K562 (cell line): Measurements from ENCODE around the gene HTR3C. TPM values are rescaled to one million over a fixed set of nuclear protein-coding genes. Genes with fewer than 3 reads are reported as not detected.

Experiments
- ATAC-seq: fragments of 200-7000 bp; cut with Tn5 transposase; 3 replicates; pipeline ENCODE4 v1.9.1; 2020; ENCODE audit warnings: moderate library complexity
- BruUV-seq: library from RNA; stranded (reverse); fragments of 400-500 nt; replicated peaks from 2 replicates; lab custom pipeline; 2021; lab: Mats Ljungman, UMichigan
- CTCF ChIA-PET: fragments of 300-600 bp; formaldehyde crosslinking; extraction: SDS; loops from one replicate; lab custom pipeline; 2021; ENCODE audit warnings: low intra/inter-chr PET ratio; lab: Yijun Ruan, JAX
- POLR2A ChIA-PET: fragments of 300-600, 350-650 bp; sonication (Branson Sonifier 250); formaldehyde crosslinking; extraction: SDS; loops from one replicate; lab custom pipeline; 2021; ENCODE audit warnings: antibody characterized with exemption, inconsistent platforms; lab: Yijun Ruan, JAX
- DNase-seq, 4 experiments: peaks; one replicate each; pipeline versions ENCODE4 v3.0.0 to v3.0.0-alpha.2; 2011 to 2018; ENCODE audit warnings: low spot score in 3 of 4, mixed read lengths in 3 of 4; ENCODE audit errors: extremely low read depth in 1 of 4
- FAIRE-seq: peaks from 2 replicates; lab custom pipeline; 2011; peaks lifted over from hg19 to GRCh38; lab: Jason Lieb, UNC
- H2AFZ ChIP-seq: 2 replicates; pipeline ENCODE4 v1.6.0; 2011; ENCODE audit warnings: low read depth, low read length, control low read depth, inconsistent platforms
- H3K27ac ChIP-seq: fragments of 200-600 bp; 3 replicates; pipeline ENCODE4 v1.8.0; 2011; ENCODE audit warnings: low read depth, mild to moderate bottlenecking, control low read depth, inconsistent platforms, low read length, moderate library complexity, mixed read lengths; ENCODE audit errors: extremely low read depth
- H3K27me3 ChIP-seq, 2 experiments: fragments of 300-600 bp in 1 of 2; 2 replicates in 1 of 2; 3 replicates in 1 of 2; pipeline versions ENCODE4 v1.6.0 to v1.8.0; 2011; ENCODE audit warnings: inconsistent platforms in 2 of 2, low read length in 2 of 2, mild to moderate bottlenecking in 1 of 2, mixed read lengths in 1 of 2, moderate library complexity in 1 of 2; ENCODE audit not compliant: control insufficient read depth in 2 of 2, insufficient read depth in 2 of 2
- H3K36me3 ChIP-seq: fragments of 300-600 bp; 3 replicates; pipeline ENCODE4 v1.8.0; 2011; ENCODE audit warnings: mild to moderate bottlenecking, low read length, inconsistent platforms; ENCODE audit not compliant: control insufficient read depth, insufficient read depth
- H3K4me1 ChIP-seq, 2 experiments: fragments of 200-600 bp in 1 of 2; replicated peaks in 1 of 2; 2 replicates in 1 of 2; 3 replicates in 1 of 2; pipeline versions ENCODE4 v1.5.1 to v1.8.0; 2011; ENCODE audit warnings: inconsistent platforms in 2 of 2, low read length in 2 of 2, mild to moderate bottlenecking in 1 of 2, mixed read lengths in 1 of 2, moderate library complexity in 1 of 2; ENCODE audit not compliant: control insufficient read depth in 2 of 2, insufficient read depth in 2 of 2
- H3K4me2 ChIP-seq: 2 replicates; pipeline ENCODE4 v1.6.1; 2011; ENCODE audit warnings: low read length, control low read depth, inconsistent platforms, mixed read lengths; ENCODE audit not compliant: insufficient read depth
- H3K4me3 ChIP-seq: fragments of 200-600 bp; sonication (generic), shearing (Covaris generic); 2 replicates; pipeline ENCODE4 v1.5.1; 2016; ENCODE audit warnings: control low read depth, inconsistent platforms
- H3K79me2 ChIP-seq: fragments of 200-600 bp; 3 replicates; pipeline ENCODE4 v1.8.0; 2011; ENCODE audit warnings: low read length, inconsistent platforms; ENCODE audit not compliant: control insufficient read depth, insufficient read depth
- H3K9ac ChIP-seq, 2 experiments: 2 replicates each; pipeline versions ENCODE4 v1.6.0 to v1.6.1; 2011; ENCODE audit warnings: low read depth in 2 of 2, low read length in 2 of 2, control low read depth in 1 of 2, inconsistent platforms in 1 of 2, mild to moderate bottlenecking in 1 of 2, mixed read lengths in 1 of 2; ENCODE audit not compliant: insufficient read depth in 1 of 2
- H3K9me1 ChIP-seq: one replicate; pipeline ENCODE4 v1.6.0; 2011; ENCODE audit warnings: inconsistent platforms, mild to moderate bottlenecking, low read length, moderate library complexity; ENCODE audit not compliant: control insufficient read depth, insufficient read depth
- H3K9me3 ChIP-seq: replicated peaks from 2 replicates; pipeline ENCODE4 v1.5.1; 2011; ENCODE audit warnings: low read depth, low read length, inconsistent platforms; ENCODE audit not compliant: control insufficient read depth, insufficient read depth
- H4K20me1 ChIP-seq: replicated peaks from 2 replicates; pipeline ENCODE4 v1.6.1; 2011; ENCODE audit warnings: low read length, inconsistent platforms, mixed read lengths; ENCODE audit not compliant: control insufficient read depth, insufficient read depth
- MCM7 ChIP-seq, 2 experiments: fragments of 450-650 bp; IDR thresholded peaks; 2 replicates each; pipeline ENCODE4 v1.6.1; 2016 to 2018
- NFIC ChIP-seq: fragments of 450-650 bp; IDR thresholded peaks from 2 replicates; pipeline ENCODE4 v1.6.1; 2017; ENCODE audit warnings: mild to moderate bottlenecking, inconsistent platforms
- WGBS: fragments of 100-300 bp; shearing (Covaris generic); methylation state at CpG from one replicate; pipeline ENCODE4 v1.1.6; 2016; ENCODE audit warnings: low coverage, mixed read lengths; ENCODE audit not compliant: insufficient coverage; ENCODE audit errors: missing lambda C conversion rate; 5-methylcytosine and 5-hydroxymethylcytosine counted together
- in situ Hi-C: fragments of 300-500 bp; cut with MboI; formaldehyde crosslinking; loops from 4 replicates; pipeline ENCODE4 v1.15.0; 2018; ENCODE audit warnings: inconsistent platforms, mixed read lengths
- intact Hi-C: fragments of 100-400 bp; cut with micrococcal nuclease; formaldehyde crosslinking; loops from 2 replicates; pipeline ENCODE4 v1.14.2; 2022
- polyA plus RNA-seq, 8 experiments: library from polyadenylated mRNA; depleted of rRNA in 4 of 8; stranded (reverse) in 5 of 8; unstranded in 3 of 8; fragments of >200 nt; fragmentation: Nextera tagmentation in 2 of 8; fragmentation: Illumina TruSeq in 1 of 8; extraction: Ambion mirVana in 2 of 8; extraction: Trizol in 1 of 8; gene quantifications; 2 replicates each; pipeline versions ENCODE4 v1.2.1 to v1.2.3, GENCODE V29; 2011 to 2014; ENCODE audit warnings: inconsistent platforms in 1 of 8, missing spikeins in 1 of 8
- total RNA-seq, 7 experiments: library from RNA; depleted of rRNA in 6 of 7; stranded (reverse); fragments of >200 nt in 6 of 7; fragmentation: Illumina TruSeq in 2 of 7; extraction: Trizol in 2 of 7; gene quantifications; 2 replicates each; pipeline versions ENCODE4 v1.2.1 to v1.2.3, GENCODE V29; 2011 to 2021; ENCODE audit warnings: low replicate concordance in 1 of 7

The HTR3C gene
- total and polyA plus RNA-seq, 9 of the 15 experiments (the other 6 are each of a cell fraction or from before 2014, with no cell fraction given), result 0.04 to 0.06 TPM; not detected in 7

DNA sequence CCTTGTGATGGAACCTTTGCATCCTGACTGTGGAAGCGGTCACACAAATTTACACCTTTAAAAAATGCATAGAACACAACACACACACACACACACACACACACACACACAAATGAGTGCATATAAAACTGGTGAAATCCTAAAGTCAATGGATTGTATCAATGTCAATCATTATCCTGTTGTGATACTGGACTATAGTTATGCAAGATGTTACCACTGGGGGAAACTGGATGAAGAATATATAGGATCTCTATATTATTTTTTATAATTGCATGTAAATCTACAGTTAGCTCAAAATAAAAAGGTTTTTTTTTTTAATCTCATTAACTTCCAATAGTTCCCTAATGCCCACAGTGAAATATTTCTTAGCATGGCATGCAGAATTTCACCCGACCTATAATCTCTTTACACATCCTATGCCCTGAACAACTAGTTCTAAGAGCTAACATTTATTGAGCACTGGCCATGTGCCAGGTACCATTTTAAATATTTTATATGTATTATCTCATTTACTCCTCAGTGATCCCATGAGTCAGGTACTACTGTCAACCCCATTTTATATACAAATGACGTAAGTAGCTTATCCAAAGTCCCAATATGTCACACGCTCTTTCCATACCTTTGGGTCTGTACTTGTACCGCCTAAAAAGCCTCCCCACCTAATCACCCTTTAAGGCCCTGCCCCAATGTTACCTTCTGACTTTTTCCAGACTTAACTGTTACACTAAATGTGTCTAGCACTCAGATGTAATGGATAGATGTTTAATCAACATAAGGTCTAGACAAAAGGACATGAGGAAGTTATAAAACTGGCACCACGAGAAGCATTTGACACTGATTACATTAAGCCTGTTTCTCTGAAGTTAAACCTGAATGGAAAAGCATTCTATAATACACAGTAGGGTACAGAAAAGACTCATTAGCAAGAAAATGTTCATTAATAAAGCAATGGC lies 40.6 kb upstream of the HTR3C start:
- no peak overlapping the region for H3K4me3 ChIP-seq
- no peaks in the 10 kb centered on the region for H4K20me1 ChIP-seq
- WGBS, result 96% methylated on average over 6 of the region's 6 CpGs
- peaks cover 56% of the 10 kb centered on the region for H3K36me3 ChIP-seq
- ATAC-seq (no peak), FAIRE-seq (no peak), DNase-seq (no peak)
- H3K9me3 ChIP-seq, result no peaks in the 10 kb centered on the region
- no peaks in the 10 kb centered on the region for H3K27me3 ChIP-seq
- H3K27ac ChIP-seq, result no peak overlapping the region
- H3K9me1 ChIP-seq, result no peaks in the 10 kb centered on the region
- H3K79me2 ChIP-seq, result peaks cover 53% of the 10 kb centered on the region
- intact Hi-C loops, result no loop called here
- POLR2A ChIA-PET, result no interaction called here
- TF ChIP-seq MCM7 (IDR thresholded peaks at IDR 0.05) (no peak), NFIC (0 out of 2 replicates have a peak, but pooled peaks have one; percentile 36)
- no TSS peak for BruUV-seq
- no peak overlapping the region for H3K9ac ChIP-seq
- H3K4me2 ChIP-seq, result no peak overlapping the region
- peaks cover 6 to 17% of the 10 kb centered on the region in 2 experiments; a peak in 4 of 5 replicates for H3K4me1 ChIP-seq
- H2AFZ ChIP-seq, result no peak overlapping the region
- in situ Hi-C loops, result loop anchor here (10.0 kb wide), 1 partner anchor 233 kb away; the partner anchor contains the start of genes ALG3 and EEF1AKMT4
- CTCF ChIA-PET, result no interaction called here
